SK-N-SH (cell line): ENCODE measurements around the gene ZNF526.

Experiments used
- CTCF ChIP-seq: fragments of 200-600 bp; sonication (generic); IDR thresholded peaks from 2 replicates; pipeline ENCODE4 v1.6.1; 2017; ENCODE audit warnings: antibody characterized with exemption, mild to moderate bottlenecking, moderate library complexity
- MAX ChIP-seq: IDR thresholded peaks from 2 replicates; pipeline ENCODE4 v1.4.0; 2012; ENCODE audit warnings: low read depth
- NFIC ChIP-seq: IDR thresholded peaks from 2 replicates; pipeline ENCODE4 v1.4.0; 2012; ENCODE audit warnings: borderline replicate concordance
- NRF1 ChIP-seq: IDR thresholded peaks from 2 replicates; pipeline ENCODE4 v1.6.1; 2012; ENCODE audit warnings: low read depth, mild to moderate bottlenecking, low read length
- YY1 ChIP-seq: IDR thresholded peaks from 2 replicates; pipeline ENCODE4 v1.4.0; 2012; ENCODE audit warnings: low read depth, mild to moderate bottlenecking
- ZBTB33 ChIP-seq: IDR thresholded peaks from 2 replicates; pipeline ENCODE4 v1.4.0; 2012; ENCODE audit warnings: low read depth, borderline replicate concordance

GRCh38 chr19:42249769-42250168 is 29.7 kb downstream of the ZNF526 start:
- TF ChIP-seq CTCF (no peak), YY1 (no peak), MAX (no peak), NFIC (no peak), ZBTB33 (no peak), NRF1 (no peak)
